ENCODE data around the gene SPOCK1. TPM values are rescaled to one million over a fixed set of nuclear protein-coding genes. Genes with fewer than 3 reads are reported as not detected.

SPOCK1 gene
- polyA plus RNA-seq, 1 experiment, result 76.0 TPM

GRCh38 chr5:137129886-137130680 is 369.0 kb downstream of the SPOCK1 start:
- CTCF ChIA-PET, result no interaction called here
- no peak for DNase-seq (ENCODE audit: low read depth, low spot score)
- TF ChIP-seq CTCF (IDR thresholded peaks at IDR 0.05; ENCODE audit: low read depth, low read length), result no peak
- no peaks in the 10 kb centered on the region for H3K9me3 ChIP-seq (ENCODE audit: control insufficient read depth, insufficient read depth, low read length)
- H3K27me3 ChIP-seq (ENCODE audit: control insufficient read depth, insufficient read depth, low read length), result peaks cover 5% of the 10 kb centered on the region
- H3K27ac ChIP-seq (ENCODE audit: low read depth, low read length), result no peak overlapping the region
- POLR2A ChIA-PET, result no interaction called here
- no peak overlapping the region for H3K4me3 ChIP-seq (ENCODE audit: low read depth, low read length)

GRCh38 chr5:137128012-137128411 is 371.1 kb downstream of the SPOCK1 start:
- no peak for TF ChIP-seq CTCF (IDR thresholded peaks at IDR 0.05; ENCODE audit: low read depth, low read length)
- no peak overlapping the region for H3K27ac ChIP-seq (ENCODE audit: low read depth, low read length)
- DNase-seq (ENCODE audit: low read depth, low spot score), result no peak
- POLR2A ChIA-PET, result no interaction called here
- no peak overlapping the region for H3K4me3 ChIP-seq (ENCODE audit: low read depth, low read length)
- peaks cover 5% of the 10 kb centered on the region for H3K27me3 ChIP-seq (ENCODE audit: control insufficient read depth, insufficient read depth, low read length)
- CTCF ChIA-PET, result no interaction called here
- H3K9me3 ChIP-seq (ENCODE audit: control insufficient read depth, insufficient read depth, low read length), result no peaks in the 10 kb centered on the region

- TF ChIP-seq CTCF (IDR thresholded peaks at IDR 0.05; ENCODE audit: low read depth, low read length), result no peak
- ChIA-PET CTCF (no interaction called here), POLR2A (no interaction called here)
- H3K27me3 ChIP-seq (ENCODE audit: control insufficient read depth, insufficient read depth, low read length), result peaks cover 7% of the 10 kb centered on the region
- H3K9me3 ChIP-seq (ENCODE audit: control insufficient read depth, insufficient read depth, low read length), result no peaks in the 10 kb centered on the region
- no peak overlapping the region for H3K27ac ChIP-seq (ENCODE audit: low read depth, low read length)
- no peak overlapping the region for H3K4me3 ChIP-seq (ENCODE audit: low read depth, low read length)
- no peak for DNase-seq (ENCODE audit: low read depth, low spot score)
Measured at GRCh38 chr5:137126829-137127228, 372.3 kb downstream of the SPOCK1 start.

GRCh38 chr5:137122558-137122957 is 376.6 kb downstream of the SPOCK1 start:
- no peak for TF ChIP-seq CTCF (IDR thresholded peaks at IDR 0.05; ENCODE audit: low read depth, low read length)
- Histone ChIP-seq H3K27ac (ENCODE audit: low read depth, low read length) (no peak overlapping the region), H3K4me3 (ENCODE audit: low read depth, low read length) (no peak overlapping the region), H3K9me3 (ENCODE audit: control insufficient read depth, insufficient read depth, low read length) (no peaks in the 10 kb centered on the region), H3K27me3 (ENCODE audit: control insufficient read depth, insufficient read depth, low read length) (peaks cover 3% of the 10 kb centered on the region)
- DNase-seq (ENCODE audit: low read depth, low spot score), result no peak
- ChIA-PET POLR2A (no interaction called here), CTCF (no interaction called here)

GRCh38 chr5:137122075-137122474 is 377.1 kb downstream of the SPOCK1 start:
- ChIA-PET POLR2A (no interaction called here), CTCF (no interaction called here)
- no peak overlapping the region for H3K4me3 ChIP-seq (ENCODE audit: low read depth, low read length)
- H3K27me3 ChIP-seq (ENCODE audit: control insufficient read depth, insufficient read depth, low read length), result peaks cover 3% of the 10 kb centered on the region
- no peak for DNase-seq (ENCODE audit: low read depth, low spot score)
- H3K27ac ChIP-seq (ENCODE audit: low read depth, low read length), result no peak overlapping the region
- no peaks in the 10 kb centered on the region for H3K9me3 ChIP-seq (ENCODE audit: control insufficient read depth, insufficient read depth, low read length)
- no peak for TF ChIP-seq CTCF (IDR thresholded peaks at IDR 0.05; ENCODE audit: low read depth, low read length)

Data from AG04450 (cell line).